H9 (cell line): Measurements from ENCODE around the gene TAF4. TPM values are rescaled to one million over a fixed set of nuclear protein-coding genes. Genes with fewer than 3 reads are reported as not detected.

ENCODE experiments used
- DNase-seq: peaks from one replicate; pipeline ENCODE4 v3.0.0-alpha.2; 2017
- H2AFZ ChIP-seq: one replicate; pipeline ENCODE4 v1.6.1; 2013; ENCODE audit warnings: mild to moderate bottlenecking, low read length, control low read depth, moderate library complexity
- H2AK5ac ChIP-seq: 2 replicates; pipeline ENCODE4 v1.6.1; 2013; ENCODE audit warnings: low read length, control low read depth, mixed read lengths; ENCODE audit not compliant: insufficient read length
- H2BK120ac ChIP-seq: one replicate; pipeline ENCODE4 v1.6.1; 2013; ENCODE audit warnings: low read depth, mild to moderate bottlenecking, low read length, control low read depth, inconsistent platforms; ENCODE audit not compliant: poor library complexity, severe bottlenecking
- H2BK12ac ChIP-seq: 2 replicates; pipeline ENCODE4 v1.6.1; 2013; ENCODE audit warnings: low read length, control low read depth, mixed read lengths, low read depth; ENCODE audit not compliant: insufficient read length
- H2BK15ac ChIP-seq: 2 replicates; pipeline ENCODE4 v1.6.1; 2013; ENCODE audit warnings: low read depth, low read length, control low read depth
- H2BK20ac ChIP-seq: one replicate; pipeline ENCODE4 v1.6.1; 2013; ENCODE audit warnings: low read depth, mild to moderate bottlenecking, low read length, control low read depth, inconsistent platforms; ENCODE audit not compliant: poor library complexity, severe bottlenecking
- H2BK5ac ChIP-seq: 2 replicates; pipeline ENCODE4 v1.6.1; 2013; ENCODE audit warnings: low read length, control low read depth, mixed read lengths; ENCODE audit not compliant: insufficient read length
- H3K14ac ChIP-seq: 2 replicates; pipeline ENCODE4 v1.6.1; 2013; ENCODE audit warnings: low read length, control low read depth; ENCODE audit not compliant: insufficient read depth
- H3K18ac ChIP-seq: 2 replicates; pipeline ENCODE4 v1.6.1; 2013; ENCODE audit warnings: low read depth, mild to moderate bottlenecking, mixed read lengths, low read length, control low read depth; ENCODE audit not compliant: insufficient read length
- H3K23ac ChIP-seq: 2 replicates; pipeline ENCODE4 v1.6.1; 2013; ENCODE audit warnings: low read length, control low read depth, mixed read lengths, low read depth; ENCODE audit not compliant: insufficient read length
- H3K23me2 ChIP-seq: 2 replicates; pipeline ENCODE4 v1.6.1; 2013; ENCODE audit warnings: low read depth, mild to moderate bottlenecking, mixed read lengths, low read length, control low read depth; ENCODE audit not compliant: insufficient read length, poor library complexity, severe bottlenecking
- H3K27ac ChIP-seq: 2 replicates; pipeline ENCODE4 v1.5.1; 2013; ENCODE audit warnings: low read length, control low read depth, mixed read lengths, low read depth; ENCODE audit not compliant: insufficient read length
- H3K27me3 ChIP-seq: 2 replicates; pipeline ENCODE4 v1.6.1; 2013; ENCODE audit warnings: low read length, control low read depth, inconsistent platforms; ENCODE audit not compliant: insufficient read depth
- H3K4ac ChIP-seq: 2 replicates; pipeline ENCODE4 v1.6.1; 2013; ENCODE audit warnings: low read depth, mild to moderate bottlenecking, control low read depth, inconsistent platforms, low read length, moderate library complexity
- H3K4me1 ChIP-seq: 2 replicates; pipeline ENCODE4 v1.6.1; 2013; ENCODE audit warnings: low read length, control low read depth, inconsistent platforms; ENCODE audit not compliant: insufficient read depth
- H3K4me2 ChIP-seq: 2 replicates; pipeline ENCODE4 v1.6.1; 2013; ENCODE audit warnings: low read length, control low read depth, mixed read lengths; ENCODE audit not compliant: insufficient read length, insufficient read depth
- H3K56ac ChIP-seq: 2 replicates; pipeline ENCODE4 v1.6.1; 2013; ENCODE audit warnings: low read depth, mild to moderate bottlenecking, mixed read lengths, low read length, control low read depth; ENCODE audit not compliant: insufficient read length
- H3K79me1 ChIP-seq: 2 replicates; pipeline ENCODE4 v1.6.1; 2013; ENCODE audit warnings: low read depth, mild to moderate bottlenecking, moderate library complexity, low read length, control low read depth, inconsistent platforms; ENCODE audit not compliant: insufficient read depth, poor library complexity, severe bottlenecking
- H3K79me2 ChIP-seq: 2 replicates; pipeline ENCODE4 v1.6.1; 2013; ENCODE audit warnings: low read length, control low read depth, inconsistent platforms; ENCODE audit not compliant: insufficient read depth
- H3K9ac ChIP-seq: 2 replicates; pipeline ENCODE4 v1.6.1; 2013; ENCODE audit warnings: low read length, control low read depth, mixed read lengths; ENCODE audit not compliant: insufficient read length; ENCODE audit errors: extremely low read depth
- H3K9me3 ChIP-seq: one replicate; pipeline ENCODE4 v1.6.1; 2013; ENCODE audit warnings: low read depth, low read length, inconsistent platforms; ENCODE audit not compliant: control insufficient read depth
- H3T11ph ChIP-seq: one replicate; pipeline ENCODE4 v1.6.1; 2013; ENCODE audit warnings: mild to moderate bottlenecking, low read length, control low read depth, inconsistent platforms
- H4K20me1 ChIP-seq: one replicate; pipeline ENCODE4 v1.6.1; 2013; ENCODE audit not compliant: control insufficient read depth, insufficient read length, insufficient read depth
- H4K5ac ChIP-seq: 2 replicates; pipeline ENCODE4 v1.6.1; 2013; ENCODE audit warnings: low read depth, mild to moderate bottlenecking, mixed read lengths, low read length, control low read depth; ENCODE audit not compliant: insufficient read length
- H4K8ac ChIP-seq: replicated peaks from 2 replicates; pipeline ENCODE4 v1.6.1; 2013; ENCODE audit warnings: low read length, control low read depth, mixed read lengths, low read depth; ENCODE audit not compliant: insufficient read length
- H4K91ac ChIP-seq: 2 replicates; pipeline ENCODE4 v1.6.1; 2013; ENCODE audit warnings: low read depth, mild to moderate bottlenecking, moderate library complexity, mixed read lengths, low read length, control low read depth; ENCODE audit not compliant: insufficient read length
- H3K27ac Mint-ChIP-seq, 3 experiments: 2 replicates in 2 of 3; 3 replicates in 1 of 3; pipeline ENCODE4 v1.8.0; 2020 to 2021; ENCODE audit warnings: mixed read lengths in 3 of 3, mild to moderate bottlenecking in 1 of 3, moderate library complexity in 1 of 3
- H3K27me3 Mint-ChIP-seq: 2 replicates; pipeline ENCODE4 v1.8.0; 2021; ENCODE audit warnings: low read depth, mild to moderate bottlenecking, moderate library complexity, mixed read lengths
- H3K36me3 Mint-ChIP-seq, 3 experiments: 2 replicates in 2 of 3; 3 replicates in 1 of 3; pipeline ENCODE4 v1.8.0; 2020 to 2021; ENCODE audit warnings: low read depth in 3 of 3, mixed read lengths in 3 of 3; ENCODE audit not compliant: insufficient read depth in 1 of 3
- H3K4me1 Mint-ChIP-seq, 2 experiments: 2 replicates each; pipeline ENCODE4 v1.8.0; 2020; ENCODE audit warnings: mixed read lengths in 2 of 2
- H3K4me3 Mint-ChIP-seq, 2 experiments: 2 replicates in 1 of 2; 3 replicates in 1 of 2; pipeline ENCODE4 v1.8.0; 2020 to 2021; ENCODE audit warnings: mild to moderate bottlenecking in 2 of 2, mixed read lengths in 2 of 2, moderate library complexity in 1 of 2
- H3K9me3 Mint-ChIP-seq, 2 experiments: 2 replicates in 1 of 2; 3 replicates in 1 of 2; pipeline ENCODE4 v1.8.0; 2020; ENCODE audit warnings: mild to moderate bottlenecking in 2 of 2, mixed read lengths in 2 of 2, moderate library complexity in 1 of 2
- WGBS: extraction: QIAGEN DNeasy Blood & Tissue Kit; methylation state at CpG from one replicate; pipeline ENCODE4 v1.1.7; 2013; ENCODE audit warnings: missing lambda C conversion rate, low lambda C conversion rate, mixed read lengths; ENCODE audit not compliant: insufficient read length; ENCODE audit errors: extremely low coverage; 5-methylcytosine and 5-hydroxymethylcytosine counted together
- total RNA-seq: library from RNA; stranded (reverse); gene quantifications from 2 replicates; pipeline ENCODE4 v1.2.1, GENCODE V29; 2021
- TF ChIP-seq, protein P1 (sequence below): fragments of 200-600 bp; sonication (generic); conservative IDR thresholded peaks from 3 replicates; pipeline ENCODE4 v1.8.0; 2021; ENCODE audit warnings: antibody characterized with exemption, mild to moderate bottlenecking

Gene TAF4
- total RNA-seq, 1 experiment from 2014 or later: 30.8 TPM

DNA sequence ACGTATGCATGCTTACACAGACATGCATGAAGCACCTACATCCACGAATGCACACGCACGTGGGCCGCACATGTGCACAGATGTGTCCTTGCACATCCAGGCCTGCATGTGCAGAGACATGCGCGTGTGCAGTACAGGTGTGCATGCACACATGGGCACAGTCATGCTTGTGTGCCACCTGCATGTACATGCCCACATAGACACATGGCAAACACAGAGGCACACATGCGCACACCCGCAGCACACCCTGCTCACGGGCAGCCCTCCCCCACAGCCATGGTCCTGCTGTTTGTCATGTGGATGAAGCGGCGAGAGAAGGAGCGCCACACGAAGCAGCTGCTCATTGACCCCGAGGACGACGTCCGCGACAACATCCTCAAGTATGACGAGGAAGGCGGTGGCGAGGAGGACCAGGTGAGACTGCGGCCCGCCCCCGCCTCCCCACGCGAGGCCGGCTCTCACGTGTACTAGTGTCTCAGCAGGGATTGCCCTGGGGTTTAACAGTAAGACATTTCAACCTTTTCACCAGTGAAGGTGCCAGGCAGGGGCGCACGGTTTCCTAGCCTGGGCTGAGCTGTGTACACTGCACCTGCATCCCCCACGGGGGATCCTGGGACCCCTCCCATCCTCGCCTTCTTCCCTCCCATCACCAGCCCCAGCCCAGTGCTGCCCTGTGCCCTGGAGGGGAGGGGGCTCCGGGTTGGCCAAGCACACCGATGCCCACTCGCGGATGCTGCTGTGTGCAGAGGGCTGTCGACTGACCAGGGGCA lies 132.8 kb downstream of the TAF4 start:
- H3K27ac Mint-ChIP-seq: no peak overlapping the region

More for the DNA sequence above, 132.8 kb downstream of the TAF4 start:
- Histone ChIP-seq H3K23me2 (no peaks in the 10 kb centered on the region), H3K27ac (no peak overlapping the region), H4K91ac (no peak overlapping the region), H3K79me1 (no peaks in the 10 kb centered on the region), H2AFZ (no peak overlapping the region), H3K9me3 (no peaks in the 10 kb centered on the region), H3K4me1 (no peaks in the 10 kb centered on the region), H3K14ac (no peak overlapping the region; the same call in 1 of the 2 replicates), H3K9ac (no peak overlapping the region), H3T11ph (no peak overlapping the region), H4K20me1 (no peaks in the 10 kb centered on the region), H3K4ac (no peak overlapping the region), H2AK5ac (no peak overlapping the region), H2BK5ac (no peak overlapping the region), H4K5ac (no peak overlapping the region), H3K18ac (no peak overlapping the region), H3K4me2 (no peak overlapping the region), H2BK120ac (no peak overlapping the region), H2BK15ac (no peak overlapping the region), H3K56ac (no peak overlapping the region), H4K8ac (no peak overlapping the region), H3K79me2 (no peaks in the 10 kb centered on the region), H2BK12ac (no peak overlapping the region), H2BK20ac (no peak overlapping the region), H3K23ac (no peak overlapping the region), H3K27me3 (no peaks in the 10 kb centered on the region)
- Mint-ChIP-seq H3K4me1 (peaks cover 13 to 29% of the 10 kb centered on the region in 2 experiments), H3K4me3 (no peak overlapping the region), H3K36me3 (peaks cover 0 to 7% (median 2%) of the 10 kb centered on the region in 3 experiments; a peak in 3 of 7 replicates), H3K27me3 (no peaks in the 10 kb centered on the region; the same call in none of the 2 replicates), H3K9me3 (0 out of 5 replicates have a peak, but pooled peaks cover 0 to 2% of the 10 kb centered on the region in 2 experiments)
- DNase-seq: no peak
- TF ChIP-seq, protein P1, sequence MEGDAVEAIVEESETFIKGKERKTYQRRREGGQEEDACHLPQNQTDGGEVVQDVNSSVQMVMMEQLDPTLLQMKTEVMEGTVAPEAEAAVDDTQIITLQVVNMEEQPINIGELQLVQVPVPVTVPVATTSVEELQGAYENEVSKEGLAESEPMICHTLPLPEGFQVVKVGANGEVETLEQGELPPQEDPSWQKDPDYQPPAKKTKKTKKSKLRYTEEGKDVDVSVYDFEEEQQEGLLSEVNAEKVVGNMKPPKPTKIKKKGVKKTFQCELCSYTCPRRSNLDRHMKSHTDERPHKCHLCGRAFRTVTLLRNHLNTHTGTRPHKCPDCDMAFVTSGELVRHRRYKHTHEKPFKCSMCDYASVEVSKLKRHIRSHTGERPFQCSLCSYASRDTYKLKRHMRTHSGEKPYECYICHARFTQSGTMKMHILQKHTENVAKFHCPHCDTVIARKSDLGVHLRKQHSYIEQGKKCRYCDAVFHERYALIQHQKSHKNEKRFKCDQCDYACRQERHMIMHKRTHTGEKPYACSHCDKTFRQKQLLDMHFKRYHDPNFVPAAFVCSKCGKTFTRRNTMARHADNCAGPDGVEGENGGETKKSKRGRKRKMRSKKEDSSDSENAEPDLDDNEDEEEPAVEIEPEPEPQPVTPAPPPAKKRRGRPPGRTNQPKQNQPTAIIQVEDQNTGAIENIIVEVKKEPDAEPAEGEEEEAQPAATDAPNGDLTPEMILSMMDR: no peak
- WGBS: no CpG with 5 or more reads among the region's 38 CpGs
